GM18498 (cell line): ENCODE data around the gene FBP2.
"Not testable (repeated sequence)": the region's sequence is repeated elsewhere in the genome, so short reads cannot be mapped to it uniquely, and the experiment has no call there.

Experiments
- ATAC-seq: cut with Tn5 transposase; IDR thresholded peaks from one replicate; pipeline ENCODE4 v1.9.1; 2021; ENCODE audit warnings: mild to moderate bottlenecking, moderate library complexity; ENCODE audit not compliant: unreplicated experiment

Gene FBP2

DNA sequence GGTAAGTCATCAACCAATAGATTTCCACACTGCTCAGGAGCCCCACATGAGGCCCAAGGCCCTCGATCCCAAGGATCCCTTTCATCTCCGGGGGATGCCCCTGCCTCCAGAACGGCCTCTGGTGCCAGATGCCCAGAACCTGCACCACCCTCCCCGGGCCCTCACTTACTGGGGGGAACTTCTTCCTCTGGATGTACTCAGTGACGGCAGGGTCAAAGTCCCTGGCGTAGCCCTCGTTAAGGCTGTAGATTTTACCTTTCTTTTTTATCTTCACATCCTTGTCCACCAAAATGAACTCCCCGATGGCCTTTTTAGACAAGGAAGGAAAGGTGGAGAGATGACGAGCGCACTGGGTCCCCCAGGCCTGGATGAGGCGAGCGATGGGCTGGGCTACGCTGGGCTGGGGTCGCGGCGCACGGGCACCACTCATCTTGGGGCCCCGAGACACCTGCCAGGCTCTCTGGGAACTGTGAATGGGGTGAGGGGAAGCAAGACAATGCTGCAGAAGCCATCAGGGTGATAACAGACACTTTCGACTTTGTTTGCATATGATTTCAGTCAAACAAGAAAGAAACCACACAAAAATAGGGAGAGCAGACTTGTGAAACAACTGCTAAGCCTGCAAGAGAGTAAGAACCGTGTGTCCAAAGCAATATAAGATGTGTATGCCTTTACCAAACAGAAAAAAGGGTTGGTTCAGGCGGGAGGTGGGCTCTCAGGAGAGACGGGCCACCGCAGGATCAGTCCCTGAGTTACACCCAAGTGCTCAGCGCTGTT, 13.2 kb upstream of the FBP2 start:
- ATAC-seq = no peak

DNA sequence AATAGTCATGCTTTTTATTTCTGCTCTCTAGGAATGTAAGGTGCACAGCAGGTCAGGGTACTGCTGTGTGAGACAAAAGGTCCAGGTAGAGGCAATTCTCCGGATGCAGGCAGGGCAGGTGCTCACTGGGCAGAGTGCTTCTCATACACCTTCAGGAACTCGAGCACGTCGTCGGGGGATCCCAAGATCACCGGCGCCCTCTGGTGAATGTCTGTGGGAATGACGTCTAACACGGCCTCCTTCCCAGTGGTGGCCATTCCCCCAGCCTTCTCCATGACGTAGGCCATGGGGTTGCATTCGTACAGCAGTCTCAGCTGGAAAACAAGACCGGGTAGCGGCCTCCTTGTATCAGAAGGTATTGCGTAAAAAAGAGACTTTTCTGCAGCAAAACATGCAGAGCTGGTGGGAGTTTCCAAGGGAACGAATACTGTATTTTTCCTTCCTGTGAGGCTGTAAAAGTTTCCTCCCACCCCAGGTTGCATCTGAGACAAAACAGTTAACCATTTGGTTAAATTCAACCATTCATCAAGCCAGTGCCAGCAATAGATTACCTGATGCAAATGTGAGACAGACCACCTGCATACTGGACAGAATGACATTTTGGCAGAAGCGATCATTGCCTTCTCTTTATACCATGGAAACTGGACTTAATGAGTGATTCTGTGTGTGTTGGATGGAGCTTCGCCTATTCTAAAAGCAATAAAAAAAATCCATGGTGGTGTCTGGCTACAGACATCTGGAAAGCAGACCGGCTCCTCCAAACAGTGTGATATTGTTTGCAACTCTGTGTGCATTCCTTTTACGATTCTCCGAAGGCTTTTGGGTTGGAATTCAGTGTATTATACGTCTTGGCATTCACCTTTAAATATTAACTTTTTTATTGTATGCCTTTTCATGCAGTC, 9.9 kb upstream of the FBP2 start:
- ATAC-seq = no peak

DNA sequence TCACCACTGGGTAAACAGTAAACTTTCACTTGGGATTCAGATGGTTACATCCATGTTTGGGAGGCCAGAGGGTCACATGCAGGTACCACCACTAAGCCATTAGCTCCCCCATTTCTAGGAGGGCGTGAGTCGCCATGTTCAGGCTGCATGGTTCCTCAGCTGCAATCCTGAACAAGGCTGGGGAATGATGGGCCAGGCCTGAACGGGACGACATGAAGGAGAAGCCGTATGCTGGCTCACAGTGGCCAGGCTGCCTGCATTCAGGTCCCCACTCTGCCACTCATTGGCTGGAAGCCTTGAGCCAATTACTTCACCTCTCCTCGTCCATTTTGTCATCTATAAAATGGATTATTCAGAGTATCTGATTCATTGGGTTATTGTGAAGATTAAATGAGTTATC, 9.0 kb upstream of the FBP2 start:
- no peak for ATAC-seq

DNA sequence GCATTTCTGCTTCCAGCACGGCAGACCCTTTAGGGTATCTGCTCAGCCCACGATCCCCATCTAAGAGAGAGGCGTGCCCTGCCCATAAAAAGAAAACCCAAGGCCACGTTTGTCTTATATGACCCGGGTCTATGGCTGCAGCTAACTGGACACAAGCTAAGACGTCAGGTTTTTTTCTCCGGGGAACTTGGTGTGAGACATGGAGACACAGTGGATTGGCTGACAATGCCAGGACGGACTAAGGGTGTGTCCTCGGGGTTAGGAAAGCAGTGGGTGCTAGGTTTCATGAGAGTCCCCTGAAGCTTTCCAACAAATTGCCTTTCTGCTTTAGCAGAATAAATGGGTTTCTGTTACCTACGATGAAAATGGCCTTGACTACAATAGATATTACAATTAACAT, 7.1 kb upstream of the FBP2 start:
- no peak for ATAC-seq

DNA sequence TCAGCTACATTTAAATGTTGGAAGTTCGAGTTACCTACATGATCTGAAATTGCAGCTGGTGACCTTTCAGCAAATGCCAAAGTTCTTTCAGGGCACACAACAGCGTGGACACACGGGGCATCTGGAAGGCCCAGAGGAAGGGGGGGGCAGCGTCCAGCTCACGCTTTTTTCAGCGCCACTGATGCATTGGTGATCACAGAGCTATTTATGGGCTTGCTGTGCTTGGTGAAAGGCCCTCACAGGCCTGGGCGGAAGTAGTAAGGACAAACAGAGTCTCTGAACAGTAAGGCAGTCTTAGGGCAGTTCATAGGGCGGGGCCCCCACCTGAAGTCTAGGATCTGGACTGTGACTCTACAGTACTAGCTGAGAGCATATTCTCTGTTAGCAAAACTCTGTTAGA, 6.6 kb upstream of the FBP2 start:
- ATAC-seq = no peak

DNA sequence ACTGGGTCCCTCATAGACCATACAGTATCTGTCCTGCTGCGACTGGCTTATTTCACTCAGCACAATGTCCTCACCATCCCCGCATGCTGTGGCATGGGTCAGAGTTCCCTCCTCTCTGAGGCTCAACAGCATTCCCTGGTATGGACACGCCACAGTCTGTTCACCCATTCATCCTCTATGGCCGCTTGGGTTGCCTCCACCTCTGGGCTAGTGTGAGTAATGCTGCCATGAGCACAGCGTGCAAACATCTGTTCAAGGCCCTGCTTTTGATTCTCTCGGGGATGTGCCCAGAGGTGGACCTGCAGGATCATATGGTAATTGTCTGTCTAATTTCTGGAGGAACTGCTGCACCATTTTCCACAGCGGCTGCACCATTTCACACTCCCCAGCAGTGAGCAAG, 5.5 kb upstream of the FBP2 start:
- no peak for ATAC-seq

DNA sequence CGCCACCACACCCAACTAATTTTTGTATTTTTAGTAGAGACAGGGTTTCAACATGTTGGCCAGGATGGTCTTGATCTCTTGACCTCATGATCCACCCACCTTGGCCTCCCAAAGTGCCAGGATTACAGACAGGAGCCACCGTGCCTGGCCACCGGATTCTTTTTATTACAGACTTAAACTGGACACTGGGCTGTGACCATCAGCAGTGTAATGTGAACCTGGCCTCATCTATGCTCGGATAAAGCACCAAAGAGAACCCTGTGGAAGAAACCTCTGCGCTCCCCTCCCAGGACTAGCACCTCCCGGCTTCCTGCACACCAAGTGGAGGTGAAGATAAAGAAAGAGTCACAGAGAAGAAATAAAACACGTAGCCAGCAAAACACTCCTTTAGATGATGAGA, 941 bp downstream of the FBP2 start:
- ATAC-seq = not testable (repeated sequence)

DNA sequence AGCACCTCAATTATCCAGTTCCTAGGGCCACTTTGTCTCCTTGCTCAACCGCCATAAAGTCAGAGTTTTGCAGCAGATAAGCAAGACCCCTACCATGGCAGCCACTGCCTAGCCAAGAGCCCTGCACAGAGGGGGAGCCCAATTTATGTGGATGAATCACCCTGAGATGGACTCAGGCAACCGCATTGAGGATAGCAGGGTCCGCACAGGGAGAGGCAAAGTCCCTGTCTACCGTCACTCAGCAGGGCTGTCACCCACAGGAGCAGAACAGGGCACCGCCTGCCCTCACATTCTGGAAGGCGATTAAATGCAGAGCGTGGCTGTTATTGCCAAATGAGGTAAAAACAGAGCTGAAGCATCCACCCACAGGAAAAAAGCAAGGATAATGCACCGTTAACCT, 1.7 kb downstream of the FBP2 start:
- no peak for ATAC-seq

DNA sequence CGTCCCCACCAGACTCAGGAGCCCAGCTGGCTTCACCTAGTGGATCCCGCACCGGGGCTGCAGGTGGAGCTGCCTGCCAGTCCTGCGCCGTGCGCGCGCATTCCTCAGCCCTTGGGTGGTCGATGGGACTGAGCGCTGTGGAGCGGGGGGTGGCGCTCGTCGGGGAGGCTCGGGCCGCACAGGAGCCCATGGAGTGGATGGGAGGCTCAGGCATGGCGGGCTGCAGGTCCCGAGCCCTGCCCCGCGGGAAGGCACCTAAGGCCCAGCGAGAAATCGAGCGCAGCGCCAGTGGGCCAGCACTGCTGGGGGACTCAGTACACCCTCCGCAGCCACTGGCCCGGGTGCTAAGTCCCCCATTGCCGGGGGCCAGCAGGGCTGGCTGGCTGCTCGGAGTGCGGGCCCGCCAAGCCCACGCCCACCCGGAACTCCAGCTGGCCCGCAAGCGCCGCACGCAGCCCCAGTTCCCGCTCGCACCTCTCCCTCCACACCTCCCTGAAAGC, 2.5 kb downstream of the FBP2 start:
- not testable (repeated sequence) for ATAC-seq

DNA sequence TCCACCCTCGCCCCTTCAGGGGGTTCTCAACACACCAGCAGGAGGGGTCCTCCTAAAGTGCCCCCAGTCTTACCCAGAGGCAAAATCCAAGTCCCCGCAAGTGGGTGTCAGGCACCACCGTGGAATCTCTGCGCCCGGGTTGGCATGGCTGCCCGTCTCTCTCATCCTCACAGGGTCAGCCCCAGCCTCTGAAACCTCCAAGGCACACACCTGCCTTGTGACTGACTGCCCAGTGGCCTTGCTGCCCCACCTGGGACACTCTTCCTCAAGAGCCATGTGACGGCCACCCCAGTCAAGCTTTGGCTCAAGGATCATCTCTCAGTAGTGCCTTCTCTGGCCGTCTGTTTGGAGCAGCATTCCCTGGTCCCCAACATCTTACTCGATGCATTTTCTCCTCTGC, 4.9 kb downstream of the FBP2 start:
- ATAC-seq = no peak

DNA sequence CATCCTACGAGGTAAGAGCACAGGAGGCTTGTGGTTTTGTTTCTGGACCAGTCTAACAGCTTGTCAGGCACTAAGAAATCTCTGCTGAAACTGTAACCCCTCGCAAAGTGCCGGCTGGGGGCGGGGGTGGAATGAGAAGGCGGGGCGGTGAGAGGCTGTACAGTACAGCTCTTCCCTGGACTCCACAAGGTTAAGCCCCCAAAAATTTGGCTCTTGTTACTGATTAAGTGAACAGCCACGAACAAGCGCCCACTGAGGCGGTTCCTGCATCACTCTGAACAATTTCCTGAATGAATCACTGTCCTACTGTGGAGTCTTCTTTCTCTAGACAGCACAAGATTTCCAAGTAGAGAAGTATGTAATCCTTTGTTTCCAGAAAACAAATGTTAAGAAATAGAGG, 6.8 kb downstream of the FBP2 start:
- no peak for ATAC-seq

DNA sequence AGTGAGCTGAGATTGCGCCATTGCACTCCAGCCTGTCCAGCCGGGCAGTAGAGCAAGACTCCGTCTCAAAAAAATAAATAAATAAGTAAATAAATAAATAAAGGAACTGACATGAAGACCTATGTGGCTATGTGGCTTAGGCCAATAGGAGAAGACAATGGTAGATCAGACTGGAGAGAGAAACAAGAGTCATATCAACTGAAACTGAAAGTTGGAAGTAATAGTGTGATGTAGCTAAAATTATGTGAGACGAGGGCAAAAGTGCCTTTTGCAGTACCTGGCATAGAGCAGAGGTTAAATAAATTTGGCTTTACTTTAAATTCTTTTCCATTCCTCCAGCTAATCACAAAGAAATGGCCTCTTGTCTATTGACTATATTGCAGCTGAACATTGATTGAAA, 7.3 kb downstream of the FBP2 start:
- ATAC-seq = no peak

DNA sequence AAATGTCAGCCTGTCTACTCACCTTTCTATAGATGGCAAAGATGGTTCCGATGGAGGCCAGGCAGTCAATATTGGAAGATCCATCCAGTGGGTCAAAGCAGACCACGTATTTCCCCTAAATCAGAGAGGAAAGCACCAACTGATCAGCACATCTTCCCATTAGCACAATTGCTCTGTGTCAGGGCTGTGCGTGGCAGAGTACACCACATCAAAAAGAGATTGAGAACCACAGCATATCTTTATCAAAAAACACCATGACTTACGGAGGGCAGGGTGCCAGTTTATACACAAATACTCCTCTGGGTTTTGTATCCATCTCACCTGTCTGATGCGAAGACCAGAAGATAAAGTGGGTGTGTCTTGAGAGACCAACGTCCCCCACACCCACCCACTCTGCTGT, 9.1 kb downstream of the FBP2 start:
- no peak for ATAC-seq

DNA sequence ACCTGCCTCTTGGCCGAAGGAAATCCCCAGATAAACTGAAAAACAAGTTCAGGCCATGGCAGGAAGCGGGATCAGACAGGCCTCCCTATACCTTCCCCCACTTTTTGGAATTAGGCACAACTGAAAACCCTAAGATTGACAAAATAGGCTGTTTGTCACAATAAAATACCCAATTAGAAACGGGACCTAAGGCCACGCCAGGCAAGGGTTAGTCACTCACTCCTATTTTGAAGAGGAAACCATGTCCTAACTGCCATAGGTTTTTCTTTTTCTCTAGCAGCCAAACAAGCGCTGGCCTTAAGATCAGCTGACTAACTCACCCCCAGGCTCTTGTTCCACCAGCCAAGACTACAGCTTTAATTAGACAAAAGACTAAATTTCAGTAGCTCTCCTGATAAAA, 11.9 kb downstream of the FBP2 start:
- no peak for ATAC-seq

DNA sequence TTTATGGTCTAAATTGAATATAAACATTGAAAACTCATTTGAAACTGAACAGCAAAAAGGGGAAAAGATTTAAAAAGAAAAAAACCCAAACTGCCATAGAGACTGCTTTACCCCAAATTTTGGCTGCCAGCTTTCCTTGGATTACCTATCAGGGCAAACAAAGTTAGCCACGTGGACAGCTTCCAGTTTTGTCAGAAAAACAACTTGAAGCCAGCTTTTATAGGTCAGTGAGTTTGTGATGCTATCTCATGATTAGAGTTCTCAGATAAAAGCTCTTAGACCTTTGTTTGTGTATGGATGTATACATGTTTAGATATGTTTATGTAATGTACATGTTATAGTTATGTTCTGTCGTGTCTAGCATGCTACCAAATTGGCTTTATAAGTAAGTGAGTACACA, 16.1 kb downstream of the FBP2 start:
- no peak for ATAC-seq

DNA sequence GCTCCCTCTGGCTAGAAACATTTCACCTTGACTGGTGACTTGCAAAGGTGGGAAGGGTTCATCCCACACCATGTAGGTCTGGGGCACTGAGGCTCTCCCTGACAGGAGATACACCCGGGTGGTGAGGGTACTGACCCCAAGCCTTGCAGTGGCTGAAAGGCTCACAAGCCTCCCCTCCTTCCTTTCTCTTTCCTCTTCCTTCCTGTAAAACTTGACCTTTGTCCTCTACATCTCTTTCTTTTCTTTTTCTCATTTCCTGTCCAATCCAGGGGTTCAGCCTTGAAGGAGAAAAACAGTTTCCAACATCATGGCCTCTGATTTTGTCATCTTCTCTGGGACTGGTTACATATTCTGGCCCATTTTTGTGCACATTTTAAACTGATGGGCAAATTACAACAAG, 16.6 kb downstream of the FBP2 start:
- ATAC-seq = no peak

DNA sequence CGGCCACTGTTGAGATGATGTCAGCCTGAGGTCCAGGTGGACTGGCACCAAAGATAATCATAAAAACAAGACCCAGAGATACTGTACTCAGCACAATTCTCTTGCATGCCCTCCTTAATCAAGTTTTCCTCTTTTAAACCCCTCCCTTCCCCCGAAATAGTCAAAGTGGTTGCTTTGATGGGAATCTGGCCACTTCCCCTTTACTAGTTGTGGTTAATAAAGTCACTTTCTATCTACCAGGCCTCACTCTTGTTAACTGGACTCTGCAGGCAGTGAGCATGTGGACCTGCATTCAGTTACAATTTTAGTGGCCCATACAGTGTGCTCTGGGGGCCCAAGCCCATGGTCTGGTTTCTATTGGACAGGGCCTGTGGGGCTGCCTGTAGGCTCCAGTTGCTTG, 17.5 kb downstream of the FBP2 start:
- ATAC-seq = no peak

DNA sequence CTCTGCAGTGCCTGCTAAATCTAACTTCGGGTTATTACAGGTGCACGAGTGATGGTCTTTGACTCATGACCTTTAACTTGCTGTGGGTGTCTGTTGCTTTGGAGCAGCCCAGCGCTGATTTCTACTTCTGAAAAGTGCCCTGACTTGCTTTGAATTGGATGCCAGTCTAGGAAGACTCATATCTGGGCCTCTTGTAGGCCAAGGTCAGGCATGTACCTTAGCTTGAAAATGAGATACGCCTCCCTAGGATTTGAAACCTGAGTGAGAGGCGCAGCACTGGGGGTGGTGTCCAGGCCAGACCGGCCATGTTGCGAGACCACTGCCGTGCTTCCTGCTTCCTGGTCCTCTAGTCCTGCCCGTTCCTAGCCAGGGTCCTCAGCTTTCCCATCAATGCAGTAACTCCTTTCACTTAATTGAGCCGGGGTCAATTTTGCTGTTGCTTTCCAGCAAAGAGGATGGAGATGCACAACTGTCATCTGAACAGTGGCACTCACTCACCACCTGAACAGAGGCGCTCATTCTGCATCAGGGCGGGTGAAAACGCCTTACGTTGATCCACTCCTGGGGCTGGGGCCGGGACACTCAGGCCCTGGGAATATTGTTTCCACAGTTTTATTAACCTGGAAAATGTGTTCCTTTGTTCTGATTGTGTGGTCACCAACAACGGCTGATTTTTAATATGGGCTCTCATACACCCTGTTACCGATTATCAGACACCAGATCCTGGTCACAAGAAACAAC, 24.5 kb downstream of the FBP2 start:
- no peak for ATAC-seq

DNA sequence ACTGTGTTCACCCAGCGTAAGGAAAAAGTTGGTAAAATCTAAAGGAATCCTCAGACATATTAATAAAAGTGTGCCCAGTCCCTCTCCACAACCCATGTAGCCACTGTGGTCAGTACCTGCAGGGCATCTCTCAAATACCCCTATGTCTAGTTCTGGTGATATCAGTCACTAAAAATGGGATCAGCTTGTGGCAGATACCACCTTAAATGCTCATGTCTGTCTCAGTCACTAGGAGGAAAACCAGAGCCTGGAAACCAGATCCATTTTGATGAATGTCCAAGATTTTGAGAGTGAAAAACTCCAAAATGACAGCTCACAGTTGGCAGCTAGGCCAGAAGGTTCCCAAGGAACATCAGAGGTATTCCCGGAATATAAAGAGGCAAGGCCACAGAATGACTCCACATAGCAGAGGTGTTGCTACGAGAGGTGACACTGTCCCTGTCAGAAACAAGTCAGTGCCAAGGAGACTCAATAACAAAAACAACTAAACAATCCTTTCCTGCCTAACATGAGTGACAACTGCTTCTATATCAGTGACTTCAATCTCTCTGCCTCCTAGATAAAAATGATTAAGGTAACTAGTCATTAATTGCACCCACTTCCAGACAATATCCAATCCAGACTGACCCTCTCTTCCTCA, 25.3 kb downstream of the FBP2 start:
- ATAC-seq = no peak

DNA sequence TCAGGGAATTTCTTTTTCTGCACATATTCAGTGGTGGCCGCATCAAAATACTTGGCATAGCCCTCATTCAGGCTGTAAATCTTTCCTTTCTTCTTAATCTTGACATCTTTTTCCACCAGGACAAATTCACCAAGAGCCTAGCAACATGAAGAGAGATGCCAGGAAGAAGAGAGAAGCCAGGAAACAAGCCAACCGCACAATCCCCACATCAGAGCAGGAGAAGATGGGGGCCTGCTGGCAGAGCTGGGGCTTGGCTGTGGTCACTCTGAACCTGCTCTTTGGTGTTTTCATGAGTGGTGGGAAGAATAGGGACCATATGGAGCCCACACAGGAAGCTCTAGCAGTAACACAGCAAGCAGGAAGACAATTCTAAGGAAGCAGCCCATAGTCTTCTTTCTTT, 26.4 kb downstream of the FBP2 start:
- no peak for ATAC-seq

DNA sequence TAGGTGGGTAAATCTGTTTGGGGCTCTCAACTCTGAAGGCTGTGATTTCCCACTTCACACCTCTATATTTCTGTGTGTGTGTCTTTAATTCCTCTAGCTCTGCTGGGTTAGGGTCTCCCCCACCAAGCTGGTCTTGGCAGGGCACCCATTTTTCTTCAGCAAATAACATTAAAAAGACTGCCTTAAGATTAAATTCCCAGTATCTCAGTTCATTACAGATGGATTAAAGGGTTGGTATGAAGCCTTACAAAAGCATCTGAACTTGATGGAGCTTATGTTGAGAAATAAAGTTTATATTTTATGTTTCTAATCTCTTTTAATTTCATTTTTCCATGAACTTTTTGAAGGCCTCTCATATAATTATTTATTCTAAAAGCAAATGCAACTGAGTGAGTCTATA, 27.1 kb downstream of the FBP2 start:
- no peak for ATAC-seq
